NT2/D1 (cell line): Measurements from ENCODE around the gene NEO1.

ENCODE experiments used
- DNase-seq: peaks from one replicate; pipeline ENCODE4 v3.0.0-alpha.2; 2011; ENCODE audit warnings: low read depth, low spot score
- H3K27me3 ChIP-seq: 2 replicates; pipeline ENCODE4 v1.6.0; 2011; ENCODE audit warnings: mild to moderate bottlenecking; ENCODE audit not compliant: insufficient read length, insufficient read depth
- H3K36me3 ChIP-seq: 2 replicates; pipeline ENCODE4 v1.6.1; 2011; ENCODE audit warnings: mild to moderate bottlenecking, low read length, mixed read lengths; ENCODE audit not compliant: insufficient read depth, insufficient read length
- H3K4me1 ChIP-seq: 2 replicates; pipeline ENCODE4 v1.5.1; 2011; ENCODE audit not compliant: insufficient read depth, insufficient read length
- H3K4me3 ChIP-seq: 2 replicates; pipeline ENCODE4 v1.5.1; 2011; ENCODE audit warnings: low read depth; ENCODE audit not compliant: insufficient read length
- H3K9ac ChIP-seq: 2 replicates; pipeline ENCODE4 v1.6.0; 2011; ENCODE audit warnings: low read depth; ENCODE audit not compliant: insufficient read length
- H3K9me3 ChIP-seq: 2 replicates; pipeline ENCODE4 v1.5.1; 2011; ENCODE audit warnings: mild to moderate bottlenecking, low read length; ENCODE audit not compliant: insufficient read depth
- SUZ12 ChIP-seq: IDR thresholded peaks from 2 replicates; pipeline ENCODE4 v1.6.1; 2011; ENCODE audit not compliant: insufficient read length, insufficient read depth; ENCODE audit errors: extremely low read depth
- YY1 ChIP-seq: IDR thresholded peaks from 2 replicates; pipeline ENCODE4 v1.6.1; 2011; ENCODE audit not compliant: insufficient read length, insufficient read depth
- ZNF274 ChIP-seq: IDR thresholded peaks from 2 replicates; pipeline ENCODE4 v1.6.1; 2011; ENCODE audit warnings: mild to moderate bottlenecking, low read depth, low read length

The NEO1 gene

GRCh38 chr15:73019601-73020146, 32.6 kb upstream of the NEO1 start:
- DNase-seq = no peak
- TF ChIP-seq ZNF274 = no peak
- no peak for TF ChIP-seq YY1
- no peak for TF ChIP-seq SUZ12
- Histone ChIP-seq H3K36me3 (no peaks in the 10 kb centered on the region), H3K4me3 (no peak overlapping the region), H3K9ac (no peak overlapping the region), H3K4me1 (peaks cover 3% of the 10 kb centered on the region), H3K27me3 (peaks cover 2% of the 10 kb centered on the region), H3K9me3 (no peaks in the 10 kb centered on the region)

GRCh38 chr15:73021139-73021621, 31.1 kb upstream of the NEO1 start:
- TF ChIP-seq SUZ12 = no peak
- TF ChIP-seq ZNF274 = no peak
- TF ChIP-seq YY1 = no peak
- peaks cover 3% of the 10 kb centered on the region for H3K4me1 ChIP-seq
- no peaks in the 10 kb centered on the region for H3K36me3 ChIP-seq
- H3K4me3 ChIP-seq = no peak overlapping the region
- no peaks in the 10 kb centered on the region for H3K9me3 ChIP-seq
- DNase-seq = peak; percentile 76
- H3K27me3 ChIP-seq = peaks cover 2% of the 10 kb centered on the region
- no peak overlapping the region for H3K9ac ChIP-seq

- H3K9me3 ChIP-seq = no peaks in the 10 kb centered on the region
- H3K36me3 ChIP-seq = no peaks in the 10 kb centered on the region
- H3K4me1 ChIP-seq = peaks cover 3% of the 10 kb centered on the region
- no peak overlapping the region for H3K9ac ChIP-seq
- H3K4me3 ChIP-seq = no peak overlapping the region
- H3K27me3 ChIP-seq = peaks cover 2% of the 10 kb centered on the region
- no peak for DNase-seq
- TF ChIP-seq SUZ12 (no peak), YY1 (no peak), ZNF274 (no peak)
These were observed 30.1 kb upstream of the NEO1 start for GRCh38 chr15:73022161-73022560.

DNA sequence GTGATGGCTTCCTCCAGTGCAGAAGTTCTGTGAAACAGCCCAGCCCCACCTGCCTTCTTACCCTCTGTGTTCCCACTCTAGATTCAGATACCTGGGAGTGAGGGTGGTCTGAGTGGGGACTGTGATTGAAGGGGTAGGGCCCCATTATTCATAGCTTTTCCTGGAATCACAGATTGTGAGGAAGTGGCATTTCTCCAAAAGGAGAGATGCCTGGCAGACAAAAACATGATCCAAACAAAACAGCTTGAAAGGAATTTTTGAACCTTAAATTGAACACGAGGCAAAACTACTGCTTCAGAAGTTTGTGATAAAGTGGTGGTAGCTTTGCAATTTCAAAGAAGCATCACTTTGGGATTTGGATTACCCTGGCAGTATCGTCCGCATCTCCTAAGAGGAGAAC, 29.2 kb upstream of the NEO1 start:
- Histone ChIP-seq H3K9me3 (no peaks in the 10 kb centered on the region), H3K9ac (no peak overlapping the region), H3K27me3 (peaks cover 2% of the 10 kb centered on the region), H3K4me3 (no peak overlapping the region), H3K4me1 (peaks cover 3% of the 10 kb centered on the region), H3K36me3 (no peaks in the 10 kb centered on the region)
- no peak for DNase-seq
- no peak for TF ChIP-seq YY1

- Histone ChIP-seq H3K36me3 (no peaks in the 10 kb centered on the region), H3K9me3 (no peaks in the 10 kb centered on the region), H3K9ac (no peak overlapping the region), H3K4me1 (peaks cover 3% of the 10 kb centered on the region), H3K4me3 (no peak overlapping the region), H3K27me3 (peaks cover 2% of the 10 kb centered on the region)
- TF ChIP-seq ZNF274 = no peak
- no peak for TF ChIP-seq YY1
- no peak for TF ChIP-seq SUZ12
- DNase-seq = no peak
These were observed 28.1 kb upstream of the NEO1 start for GRCh38 chr15:73024168-73024567.

DNA sequence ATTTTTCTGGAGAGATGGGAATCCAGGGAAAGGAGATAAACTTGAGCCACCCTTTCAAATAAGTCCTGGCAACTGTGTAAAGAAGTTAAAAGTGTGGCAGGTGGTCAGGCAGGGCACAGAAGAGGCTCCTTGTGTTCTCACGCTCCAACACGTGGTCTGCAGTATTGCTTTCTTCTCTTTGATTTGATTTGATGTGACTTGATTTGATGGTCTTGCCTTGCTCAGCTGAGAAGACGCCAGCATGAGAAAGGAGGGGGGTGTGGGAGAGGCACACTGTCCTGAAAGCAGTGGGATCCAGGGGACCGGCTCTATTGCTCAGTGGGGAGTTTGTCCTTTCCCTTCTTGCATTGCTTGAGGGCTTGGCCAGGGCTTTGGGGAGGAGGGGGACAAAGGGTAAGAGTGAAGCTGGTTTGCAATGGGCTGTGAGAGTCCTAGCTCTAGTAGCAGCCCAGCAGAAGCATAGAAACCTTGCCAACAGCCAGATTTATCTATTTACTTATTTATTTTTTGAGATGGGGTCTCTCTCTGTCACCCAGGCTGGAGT, 25.7 kb upstream of the NEO1 start:
- peaks cover 2% of the 10 kb centered on the region for H3K27me3 ChIP-seq
- H3K9ac ChIP-seq = no peak overlapping the region
- TF ChIP-seq YY1 = no peak
- no peak for TF ChIP-seq SUZ12
- TF ChIP-seq ZNF274 = no peak
- no peaks in the 10 kb centered on the region for H3K36me3 ChIP-seq
- no peak for DNase-seq
- H3K9me3 ChIP-seq = no peaks in the 10 kb centered on the region
- no peaks in the 10 kb centered on the region for H3K4me1 ChIP-seq
- H3K4me3 ChIP-seq = no peak overlapping the region

GRCh38 chr15:73028031-73028430, 24.2 kb upstream of the NEO1 start:
- DNase-seq = no peak

More at GRCh38 chr15:73028031-73028430, 24.2 kb upstream of the NEO1 start:
- Histone ChIP-seq H3K4me3 (no peak overlapping the region), H3K27me3 (peaks cover 2% of the 10 kb centered on the region), H3K36me3 (no peaks in the 10 kb centered on the region), H3K9ac (no peak overlapping the region), H3K9me3 (no peaks in the 10 kb centered on the region), H3K4me1 (no peaks in the 10 kb centered on the region)
- TF ChIP-seq YY1 = no peak
- no peak for TF ChIP-seq SUZ12
- TF ChIP-seq ZNF274 = no peak
